GM12801 (cell line): ENCODE measurements around the gene ACTA2.

ENCODE experiments used
- TF ChIP-seq, protein P1 (sequence below): IDR thresholded peaks from one replicate; pipeline ENCODE4 v1.5.1; 2011; ENCODE audit warnings: control low read depth; ENCODE audit not compliant: insufficient read length; ENCODE audit errors: extremely low read depth

ACTA2 gene

DNA sequence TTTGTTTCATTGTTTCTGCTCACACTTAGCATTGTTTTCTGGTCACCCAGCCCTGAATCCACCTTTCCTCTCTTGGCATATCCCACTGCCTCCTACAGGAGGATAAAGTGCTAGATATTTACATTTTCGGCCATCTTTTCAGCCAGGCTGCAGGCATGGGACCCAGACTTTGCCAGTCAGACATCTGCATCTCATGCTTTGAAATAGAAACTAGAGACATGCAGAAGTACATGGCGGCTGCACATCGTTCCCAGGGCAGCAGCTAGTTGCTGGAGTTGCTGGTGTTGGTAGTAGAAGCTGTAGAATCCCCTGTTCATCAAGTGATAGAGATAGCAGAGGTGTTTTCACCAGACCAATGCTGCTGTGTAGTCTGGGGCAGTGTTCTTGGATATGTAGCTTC lies 53.8 kb downstream of the ACTA2 start:
- TF ChIP-seq, protein P1, sequence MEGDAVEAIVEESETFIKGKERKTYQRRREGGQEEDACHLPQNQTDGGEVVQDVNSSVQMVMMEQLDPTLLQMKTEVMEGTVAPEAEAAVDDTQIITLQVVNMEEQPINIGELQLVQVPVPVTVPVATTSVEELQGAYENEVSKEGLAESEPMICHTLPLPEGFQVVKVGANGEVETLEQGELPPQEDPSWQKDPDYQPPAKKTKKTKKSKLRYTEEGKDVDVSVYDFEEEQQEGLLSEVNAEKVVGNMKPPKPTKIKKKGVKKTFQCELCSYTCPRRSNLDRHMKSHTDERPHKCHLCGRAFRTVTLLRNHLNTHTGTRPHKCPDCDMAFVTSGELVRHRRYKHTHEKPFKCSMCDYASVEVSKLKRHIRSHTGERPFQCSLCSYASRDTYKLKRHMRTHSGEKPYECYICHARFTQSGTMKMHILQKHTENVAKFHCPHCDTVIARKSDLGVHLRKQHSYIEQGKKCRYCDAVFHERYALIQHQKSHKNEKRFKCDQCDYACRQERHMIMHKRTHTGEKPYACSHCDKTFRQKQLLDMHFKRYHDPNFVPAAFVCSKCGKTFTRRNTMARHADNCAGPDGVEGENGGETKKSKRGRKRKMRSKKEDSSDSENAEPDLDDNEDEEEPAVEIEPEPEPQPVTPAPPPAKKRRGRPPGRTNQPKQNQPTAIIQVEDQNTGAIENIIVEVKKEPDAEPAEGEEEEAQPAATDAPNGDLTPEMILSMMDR: no peak

DNA sequence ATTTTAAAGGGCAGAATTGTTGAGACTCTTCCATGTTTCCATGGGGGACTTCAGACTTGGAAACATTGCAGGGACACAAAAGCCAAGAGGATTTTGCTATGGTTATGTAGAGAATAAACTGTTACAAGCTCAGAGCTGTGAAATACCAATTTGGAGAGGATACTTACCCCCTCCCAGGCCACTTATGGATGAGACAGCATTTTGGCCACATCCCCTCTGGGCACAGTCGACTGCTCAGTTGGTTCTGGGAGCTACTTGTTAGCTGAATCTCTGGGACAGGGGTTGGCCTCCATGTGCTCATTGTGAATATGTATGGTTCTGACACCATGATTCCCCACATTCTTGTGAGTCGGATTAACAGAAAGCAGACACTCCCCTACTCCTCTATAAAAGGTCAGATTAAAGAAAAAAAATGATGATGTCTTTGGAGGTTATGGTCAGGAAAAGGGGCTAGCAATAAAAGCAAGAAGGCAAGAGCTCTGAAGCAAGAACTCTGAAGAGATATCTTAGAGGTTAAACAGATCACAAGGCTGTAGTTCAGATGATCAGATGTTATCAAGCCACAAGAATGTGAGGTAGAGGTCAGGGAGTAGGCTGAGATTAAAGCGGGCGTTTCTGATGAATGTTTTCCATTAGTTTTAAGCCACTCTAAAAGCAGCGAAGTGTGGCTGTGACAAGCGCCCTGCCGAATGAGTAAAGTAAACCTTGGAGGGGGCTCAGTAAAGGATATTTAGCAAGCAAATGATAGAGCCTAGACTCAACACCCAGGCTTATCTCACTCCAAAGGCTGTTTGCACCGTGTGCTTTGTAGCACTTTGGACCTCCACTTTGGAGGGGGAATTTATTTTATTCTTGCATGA lies 55.3 kb downstream of the ACTA2 start:
- TF ChIP-seq, protein P1: no peak

DNA sequence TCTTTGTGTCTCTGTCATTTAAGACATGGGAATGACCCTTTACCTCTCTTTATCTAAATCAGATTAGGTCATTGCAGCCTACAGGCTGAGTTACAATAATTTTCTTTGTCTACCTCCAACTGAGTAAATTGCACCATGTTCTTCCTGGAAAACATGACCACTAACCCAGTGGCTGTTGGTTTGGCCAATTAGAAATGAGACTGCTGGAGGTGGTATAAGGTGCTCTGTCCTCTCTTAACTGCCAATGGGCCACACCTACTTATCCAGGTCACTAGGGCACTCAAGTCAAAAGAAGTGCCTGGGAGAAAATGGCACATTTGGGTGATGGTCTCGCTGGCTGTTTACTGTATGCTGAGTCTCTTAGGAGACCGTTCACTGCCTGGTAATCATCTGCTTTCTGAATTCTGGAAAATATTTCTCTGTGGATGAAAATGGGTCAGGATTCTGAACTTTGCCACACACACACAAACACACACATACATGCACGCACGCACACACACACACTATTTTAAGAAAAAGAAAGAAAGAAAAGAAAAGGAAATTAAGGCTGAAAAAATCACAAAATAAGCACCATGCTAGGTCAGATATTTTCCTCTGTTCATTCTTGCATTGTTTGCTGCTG lies 56.1 kb downstream of the ACTA2 start:
- TF ChIP-seq, protein P1: no peak

DNA sequence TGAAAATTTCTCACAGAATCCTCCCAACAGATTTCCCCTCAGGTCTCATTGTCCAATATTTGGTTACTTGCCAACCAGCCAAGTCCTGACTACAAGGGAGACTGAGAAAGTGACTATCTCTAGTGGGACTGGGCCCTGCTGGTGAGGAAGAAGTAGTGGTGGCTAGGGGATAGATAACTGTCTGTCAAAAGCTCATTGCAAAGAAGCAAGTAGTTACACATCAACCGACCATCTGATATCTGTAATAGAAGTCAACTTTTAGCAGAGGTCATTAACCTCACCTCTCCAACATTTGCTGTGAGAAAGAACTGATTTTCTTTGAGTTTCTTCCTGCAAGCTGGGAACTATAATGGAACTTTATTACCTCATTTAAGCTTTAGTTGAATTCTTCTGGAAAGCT lies 57.3 kb downstream of the ACTA2 start:
- TF ChIP-seq, protein P1: no peak

DNA sequence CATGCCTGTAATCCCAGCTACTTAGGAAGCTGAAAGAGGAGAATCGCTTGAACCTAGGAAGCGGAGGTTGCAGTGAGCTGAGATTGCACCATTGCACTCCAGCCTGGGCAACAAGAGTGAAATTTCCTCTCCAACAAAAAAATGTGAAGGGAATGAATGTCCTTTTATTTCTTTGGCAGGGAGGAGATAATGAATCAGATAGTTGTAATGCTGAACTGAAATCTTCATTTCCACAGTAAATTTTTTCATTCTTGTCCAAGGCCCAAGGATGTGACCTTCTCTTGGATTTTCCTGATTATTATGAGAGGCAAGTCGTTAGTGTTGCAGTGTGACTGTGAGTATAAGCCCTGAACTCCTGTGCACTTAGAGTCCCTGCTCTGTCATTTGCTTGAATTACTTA lies 59.0 kb downstream of the ACTA2 start:
- TF ChIP-seq, protein P1: no peak

DNA sequence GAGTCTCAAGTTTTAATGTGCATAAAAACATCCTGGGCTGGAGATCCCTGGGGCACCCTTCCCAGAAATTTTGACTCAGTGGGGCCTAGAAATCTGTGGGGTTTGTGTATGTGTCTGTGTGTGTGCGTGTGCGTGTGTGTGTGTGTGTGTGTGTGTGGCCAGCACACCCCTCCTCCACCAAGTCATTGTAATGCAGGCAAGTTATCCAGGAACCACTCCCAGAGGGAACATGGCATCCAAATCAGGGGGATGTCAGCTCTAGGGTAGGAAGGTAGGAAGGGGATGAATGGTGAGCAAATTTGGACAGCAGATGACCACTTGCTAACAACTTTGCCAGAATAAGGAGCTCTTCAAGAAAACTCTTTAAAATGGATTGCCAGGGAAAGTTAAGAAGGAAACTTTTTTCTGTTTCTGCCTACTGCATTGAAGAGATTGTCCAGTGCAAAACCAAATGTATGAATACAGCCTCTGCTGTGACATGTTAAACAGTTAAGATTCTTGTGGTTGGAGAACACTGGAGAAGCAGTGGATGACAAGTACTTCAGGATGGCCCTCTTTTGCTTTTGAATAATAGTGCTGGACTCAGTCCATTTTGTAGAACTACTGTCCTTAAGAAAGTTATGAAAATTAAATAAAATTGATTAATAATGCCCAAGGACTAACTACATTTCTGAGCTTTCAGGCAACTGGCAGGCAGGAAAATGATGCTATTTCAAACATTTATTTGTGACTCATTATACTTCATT lies 60.2 kb downstream of the ACTA2 start:
- TF ChIP-seq, protein P1: no peak

DNA sequence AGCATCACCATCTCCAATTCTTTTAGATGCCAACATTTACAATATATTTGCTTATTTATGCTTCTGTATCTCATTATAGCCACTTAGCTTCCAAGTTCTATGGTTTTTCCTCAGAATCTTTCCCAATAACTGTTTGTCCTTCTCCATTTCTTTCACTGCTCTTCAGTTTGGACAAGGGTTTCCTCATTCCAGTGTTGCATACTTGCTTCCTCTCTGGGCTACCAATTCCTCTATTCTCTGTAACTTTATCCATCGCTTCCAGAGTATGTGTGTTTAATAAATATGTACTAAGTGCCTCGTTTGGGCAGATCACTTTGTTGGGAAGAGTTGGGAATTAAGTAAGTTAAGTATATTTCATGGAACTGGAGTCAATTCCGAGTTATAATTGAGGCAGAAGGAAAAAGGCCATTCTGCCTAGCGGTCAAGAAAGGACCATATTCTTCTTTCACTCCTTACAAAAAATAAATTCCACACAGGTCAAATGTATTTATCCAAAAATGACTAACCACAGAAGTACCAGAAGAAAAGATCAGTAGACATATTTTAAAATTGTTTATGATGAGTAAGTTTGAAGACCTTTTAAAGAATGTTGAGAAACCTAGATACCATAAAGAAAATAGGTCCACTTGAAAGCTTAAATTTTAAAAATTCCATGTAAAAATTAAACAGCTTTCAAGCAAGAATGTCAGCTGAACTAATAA lies 61.7 kb downstream of the ACTA2 start:
- TF ChIP-seq, protein P1: no peak
